ENCODE data around the gene SLC38A1.

DNA sequence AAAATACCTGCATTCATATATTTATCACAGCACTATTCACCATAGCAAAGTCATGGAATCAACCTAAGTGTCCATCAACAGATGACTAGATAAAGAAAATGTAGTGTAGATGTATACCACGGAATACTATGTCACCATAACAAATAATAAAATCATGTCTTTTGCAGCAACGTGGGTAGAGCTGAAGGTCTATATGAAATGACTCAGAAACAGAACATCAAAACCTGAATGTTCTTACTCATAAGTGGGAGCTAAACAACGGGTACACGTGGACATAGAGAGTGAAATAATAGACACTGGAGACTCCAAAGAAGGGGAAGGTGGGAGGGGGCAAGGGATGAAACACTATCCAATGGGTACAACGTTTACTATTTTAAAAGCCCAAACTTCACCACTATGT, 37.9 kb downstream of the SLC38A1 start:
- TF ChIP-seq, protein P1, sequence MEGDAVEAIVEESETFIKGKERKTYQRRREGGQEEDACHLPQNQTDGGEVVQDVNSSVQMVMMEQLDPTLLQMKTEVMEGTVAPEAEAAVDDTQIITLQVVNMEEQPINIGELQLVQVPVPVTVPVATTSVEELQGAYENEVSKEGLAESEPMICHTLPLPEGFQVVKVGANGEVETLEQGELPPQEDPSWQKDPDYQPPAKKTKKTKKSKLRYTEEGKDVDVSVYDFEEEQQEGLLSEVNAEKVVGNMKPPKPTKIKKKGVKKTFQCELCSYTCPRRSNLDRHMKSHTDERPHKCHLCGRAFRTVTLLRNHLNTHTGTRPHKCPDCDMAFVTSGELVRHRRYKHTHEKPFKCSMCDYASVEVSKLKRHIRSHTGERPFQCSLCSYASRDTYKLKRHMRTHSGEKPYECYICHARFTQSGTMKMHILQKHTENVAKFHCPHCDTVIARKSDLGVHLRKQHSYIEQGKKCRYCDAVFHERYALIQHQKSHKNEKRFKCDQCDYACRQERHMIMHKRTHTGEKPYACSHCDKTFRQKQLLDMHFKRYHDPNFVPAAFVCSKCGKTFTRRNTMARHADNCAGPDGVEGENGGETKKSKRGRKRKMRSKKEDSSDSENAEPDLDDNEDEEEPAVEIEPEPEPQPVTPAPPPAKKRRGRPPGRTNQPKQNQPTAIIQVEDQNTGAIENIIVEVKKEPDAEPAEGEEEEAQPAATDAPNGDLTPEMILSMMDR (IDR thresholded peaks at IDR 0.05): no peak
- TF ChIP-seq POLR2A (IDR thresholded peaks at IDR 0.05): no peak
